Measurements from ENCODE around the gene SUPT6H.

Gene SUPT6H

GRCh38 chr17:28744972-28745785 lies 83.2 kb downstream of the SUPT6H start:
- peak overlapping the region; percentile 68 to 82 for H3K4me3 ChIP-seq (replicated peaks in 1 of 2; ENCODE audit: low read depth in 2 of 2, low read length in 2 of 2)
- no peak for TF ChIP-seq CTCF (IDR thresholded peaks at IDR 0.05; ENCODE audit: low read depth, low read length)
- DNase-seq (ENCODE audit: low read depth in 2 of 2), result peak; percentile 59 to 70

GRCh38 chr17:28745786-28746411 lies 83.9 kb downstream of the SUPT6H start:
- no peak for DNase-seq (ENCODE audit: low read depth in 2 of 2)
- H3K4me3 ChIP-seq (replicated peaks in 1 of 2; ENCODE audit: low read depth in 2 of 2, low read length in 2 of 2), result peak overlapping the region; percentile 68 to 82

GRCh38 chr17:28746611-28747050 lies 84.6 kb downstream of the SUPT6H start:
- DNase-seq (ENCODE audit: low read depth in 2 of 2), result no peak
- H3K4me3 ChIP-seq (replicated peaks in 1 of 2; ENCODE audit: low read depth in 2 of 2, low read length in 2 of 2), result peak overlapping the region in 1 of 2 donors; percentile 82
- no peak for TF ChIP-seq CTCF (IDR thresholded peaks at IDR 0.05; ENCODE audit: low read depth, low read length)

More at GRCh38 chr17:28745786-28746411, 83.9 kb downstream of the SUPT6H start:
- no peak for TF ChIP-seq CTCF (IDR thresholded peaks at IDR 0.05; ENCODE audit: low read depth, low read length)

- H3K4me3 ChIP-seq (replicated peaks in 1 of 2; ENCODE audit: low read depth in 2 of 2, low read length in 2 of 2), result no peak overlapping the region
- DNase-seq (ENCODE audit: low read depth in 2 of 2), result no peak
- no peak for TF ChIP-seq CTCF (IDR thresholded peaks at IDR 0.05; ENCODE audit: low read depth, low read length)
Measured at GRCh38 chr17:28747051-28747691, 85.2 kb downstream of the SUPT6H start.

GRCh38 chr17:28747801-28748750 lies 86.1 kb downstream of the SUPT6H start:
- no peak overlapping the region for H3K4me3 ChIP-seq (replicated peaks in 1 of 2; ENCODE audit: low read depth in 2 of 2, low read length in 2 of 2)
- no peak for TF ChIP-seq CTCF (IDR thresholded peaks at IDR 0.05; ENCODE audit: low read depth, low read length)
- DNase-seq (ENCODE audit: low read depth in 2 of 2), result no peak
